ENCODE results near the gene LCN1.
"Not testable (repeated sequence)": the region's sequence is repeated elsewhere in the genome, so short reads cannot be mapped to it uniquely, and the experiment has no call there.

Gene LCN1

DNA sequence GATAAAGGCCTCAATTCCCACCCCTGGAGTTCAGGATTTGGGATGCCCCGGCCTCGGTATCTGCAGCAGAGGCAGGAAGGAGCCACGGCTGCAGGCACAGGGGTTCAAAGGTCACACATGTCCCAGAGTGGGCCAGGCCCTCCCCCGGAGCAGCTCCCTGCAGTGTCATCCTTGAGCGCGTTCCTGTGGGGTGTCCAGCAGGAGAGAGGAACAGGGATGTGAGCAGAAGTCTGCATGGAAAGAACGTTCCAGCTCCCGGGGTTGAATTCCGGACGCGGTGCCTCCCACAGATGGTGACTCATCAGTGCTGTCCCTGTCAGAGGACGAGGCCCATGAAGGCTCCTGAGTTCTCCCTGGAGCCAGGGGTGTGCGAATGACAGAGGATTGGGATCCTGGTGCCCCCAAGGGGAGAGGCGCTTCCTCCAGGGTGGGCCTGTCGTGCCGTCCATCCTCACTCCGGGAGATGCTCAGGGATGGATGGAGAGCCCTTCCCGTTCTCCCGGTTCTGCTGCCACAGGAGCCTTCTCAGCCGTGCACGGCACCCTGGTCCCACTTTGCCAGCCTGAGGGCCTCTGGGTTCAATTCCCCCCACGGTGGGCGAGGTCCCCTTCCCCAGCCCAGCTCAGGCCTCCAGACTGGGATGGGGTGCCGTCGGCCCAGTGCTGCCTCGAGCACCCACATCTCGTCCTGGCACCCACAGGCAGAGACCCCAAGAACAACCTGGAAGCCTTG is 3.1 kb downstream of the LCN1 start:
- no peak for DNase-seq

DNA sequence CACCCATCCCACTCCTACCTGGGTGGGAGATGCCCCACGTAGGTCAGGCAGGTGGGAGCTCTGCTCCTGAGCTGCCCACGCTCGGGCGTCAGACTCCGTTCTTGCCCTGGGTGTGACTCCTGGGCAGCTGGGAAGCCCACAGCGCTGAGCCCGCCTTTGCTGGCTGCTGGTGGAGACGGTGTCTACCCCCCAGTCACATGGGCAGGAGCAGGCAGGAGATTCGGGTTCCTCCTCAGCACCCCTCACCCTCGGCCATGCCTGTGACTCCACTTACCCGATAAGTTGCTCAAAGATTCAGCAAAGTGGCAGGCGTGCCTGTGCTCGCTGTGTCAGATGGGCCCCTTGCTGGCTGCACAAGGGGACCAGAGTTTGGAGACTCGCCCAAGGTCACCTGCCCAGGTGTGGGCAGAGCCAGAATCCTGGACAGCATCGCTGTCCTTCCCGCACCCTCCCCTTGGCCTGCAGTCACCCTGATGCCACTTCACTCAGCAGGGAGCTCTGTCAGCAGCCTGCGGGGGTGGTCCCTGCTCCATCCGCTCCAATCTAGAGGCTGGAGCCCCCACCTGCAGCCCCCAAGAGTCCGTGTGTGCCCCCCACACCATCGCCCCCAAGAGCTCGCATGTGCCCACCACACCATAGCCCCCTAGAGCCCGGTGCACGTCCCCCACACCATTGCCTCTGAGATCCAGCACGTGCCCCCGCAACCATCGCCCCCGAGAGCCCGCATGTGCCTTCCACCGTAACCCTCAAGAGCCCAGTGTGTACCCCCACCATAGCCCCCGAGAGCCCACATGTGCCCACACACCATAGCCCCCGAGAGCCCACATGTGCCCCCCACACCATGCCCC is 4.2 kb downstream of the LCN1 start:
- no peak for DNase-seq

DNA sequence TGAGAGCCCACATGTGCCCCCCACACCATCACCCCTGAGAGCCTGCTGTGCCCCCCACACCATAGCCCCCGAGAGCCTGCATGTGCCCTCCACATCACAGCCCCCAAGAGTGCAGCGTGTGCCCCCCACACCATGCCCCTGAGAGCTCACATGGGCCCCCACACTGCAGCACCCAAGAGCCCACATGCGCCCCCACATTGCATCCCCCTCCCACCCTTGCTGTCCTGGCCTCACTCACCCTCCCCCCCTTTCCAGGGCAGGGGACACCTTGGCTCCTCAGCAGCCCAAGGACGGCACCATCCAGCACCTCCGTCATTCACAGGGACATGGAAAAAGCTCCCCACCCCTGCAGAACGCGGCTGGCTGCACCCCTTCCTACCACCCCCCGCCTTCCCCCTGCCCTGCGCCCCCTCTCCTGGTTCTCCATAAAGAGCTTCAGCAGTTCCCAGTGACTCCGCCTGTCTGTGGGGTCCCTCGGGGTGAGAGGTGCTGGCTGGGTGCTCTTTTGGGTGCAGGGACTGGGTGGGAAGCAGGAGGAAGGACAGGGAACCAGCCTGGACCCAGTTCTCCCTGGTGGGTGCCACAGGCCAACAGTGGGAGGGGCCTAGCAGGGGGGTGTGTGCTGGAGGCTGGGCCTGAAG is 5.0 kb downstream of the LCN1 start:
- DNase-seq = no peak

DNA sequence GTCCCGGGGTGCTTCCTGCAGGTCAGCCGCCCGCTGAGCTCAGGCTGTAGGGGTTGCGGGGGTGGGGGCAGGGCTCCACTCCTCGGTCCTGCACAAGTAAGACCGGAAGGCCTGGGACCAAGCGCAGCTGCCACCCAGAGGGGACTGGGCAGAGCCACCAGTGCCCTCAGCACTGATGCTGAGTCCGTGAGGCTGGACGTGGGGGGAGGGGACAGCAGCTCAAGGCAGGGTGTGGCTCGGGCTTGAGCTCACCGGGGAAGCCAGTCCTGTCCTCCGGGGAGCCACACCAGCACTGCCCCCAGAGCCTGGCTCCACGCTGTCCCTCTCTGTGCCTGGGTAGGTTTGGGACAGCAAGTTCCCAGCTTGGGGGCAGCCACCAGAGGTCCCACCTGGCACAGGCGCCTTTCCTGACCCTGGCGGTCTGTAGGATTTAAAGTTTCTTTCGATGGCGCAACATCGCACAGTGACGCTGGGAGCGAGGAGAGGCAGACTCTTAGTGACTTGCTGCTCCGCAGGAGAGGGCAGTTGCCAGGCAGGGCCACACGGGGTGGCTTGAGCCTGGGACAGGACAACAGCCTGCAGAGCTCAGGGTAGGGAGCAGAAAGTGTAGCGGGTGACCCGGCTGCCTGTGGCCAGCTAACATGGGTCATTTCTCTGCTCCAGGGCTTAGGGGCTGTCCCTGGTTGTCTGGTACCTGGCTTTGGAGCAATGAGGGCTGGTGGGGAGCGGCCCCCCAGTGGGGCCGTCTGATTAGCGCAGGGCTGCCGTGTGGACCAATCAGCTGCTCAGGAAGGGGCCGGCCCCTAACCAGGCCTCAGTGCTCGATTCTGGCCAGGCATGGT is 5.7 kb downstream of the LCN1 start:
- DNase-seq = no peak

DNA sequence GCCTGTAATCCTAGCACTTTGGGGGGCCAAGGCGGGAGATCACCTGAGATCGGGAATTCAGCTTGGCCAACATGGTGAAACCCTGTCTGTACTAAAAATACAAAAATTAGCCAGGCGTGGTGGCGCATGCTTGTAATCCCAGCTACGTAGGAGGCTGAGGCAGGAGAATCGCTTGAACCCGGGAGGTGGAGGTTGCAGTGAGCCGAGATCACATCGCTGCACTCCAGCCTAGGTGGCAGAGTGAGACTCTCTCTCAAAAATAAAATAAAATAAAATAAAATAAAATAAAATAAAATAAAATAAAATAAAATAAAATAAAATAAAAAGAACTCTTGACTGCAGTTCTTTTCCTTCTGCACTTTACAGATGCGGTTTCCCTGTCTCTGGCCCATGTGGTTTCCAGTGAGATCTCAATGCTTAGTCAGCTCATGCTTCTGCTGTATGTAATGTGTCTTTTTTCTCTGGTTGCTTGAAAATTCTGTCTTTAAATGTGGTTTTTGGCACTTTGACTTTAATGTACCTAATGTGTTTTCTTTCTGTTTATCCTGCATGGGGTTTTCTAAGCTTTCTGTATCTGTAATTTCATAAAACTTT is 7.7 kb downstream of the LCN1 start:
- not testable (repeated sequence) for DNase-seq

DNA sequence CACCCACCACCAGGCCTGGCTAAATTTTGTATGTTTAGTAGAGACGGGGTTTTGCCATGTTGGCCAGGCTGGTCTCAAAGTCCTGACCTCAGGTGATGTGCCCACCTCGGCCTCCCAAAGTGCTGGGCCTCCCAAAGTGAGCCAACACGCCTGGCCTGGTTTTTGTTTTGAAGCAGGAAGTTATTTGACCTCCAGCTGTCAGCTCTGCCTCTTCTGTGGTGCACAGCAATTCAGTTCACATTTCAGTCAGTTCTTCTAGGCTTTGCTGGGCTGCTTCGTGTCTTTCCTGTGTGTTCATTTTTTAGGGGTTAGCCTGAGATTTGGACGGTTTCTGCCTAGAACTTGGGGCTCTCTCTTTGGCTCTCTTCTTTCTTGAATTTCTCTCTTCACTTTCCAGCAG is 8.9 kb downstream of the LCN1 start:
- DNase-seq = no peak

DNA sequence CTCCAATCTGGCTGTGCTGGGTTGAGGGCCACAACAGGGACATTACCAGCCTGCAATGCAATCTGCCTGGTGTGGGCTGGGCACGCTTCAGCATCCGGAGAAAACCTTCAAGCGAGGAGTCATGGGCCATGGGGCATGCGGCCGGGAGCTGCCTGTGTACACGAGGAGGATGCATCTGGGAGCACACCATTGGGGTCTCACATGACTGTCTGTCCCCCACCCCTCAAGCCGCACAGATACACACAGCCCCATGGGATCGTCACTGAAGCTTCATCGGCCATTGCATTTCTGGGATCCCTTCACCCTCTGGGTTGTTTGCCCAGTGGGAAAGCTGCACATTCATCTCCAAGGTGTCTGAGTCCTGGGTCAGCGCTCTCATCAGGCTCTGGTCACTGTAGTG is 9.9 kb downstream of the LCN1 start:
- no peak for DNase-seq

DNA sequence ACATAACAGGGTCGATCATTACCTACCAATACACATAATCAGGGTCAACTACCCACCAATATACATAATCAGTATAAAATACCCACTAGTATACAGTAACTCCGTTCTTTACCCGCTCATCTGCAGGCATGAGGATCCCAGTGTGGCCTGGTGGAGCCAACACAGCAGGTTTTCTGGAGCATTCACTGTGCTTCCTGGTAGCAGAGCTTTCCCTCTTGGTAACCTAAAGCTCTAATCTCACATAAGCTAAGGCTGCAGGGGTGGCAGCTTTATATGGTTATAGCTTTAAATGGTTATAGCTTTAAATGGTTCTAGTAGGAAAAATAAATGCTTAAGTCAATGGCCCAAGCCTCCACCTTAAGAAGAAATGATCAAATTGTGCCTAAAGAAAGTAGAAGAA is 11.9 kb downstream of the LCN1 start:
- no peak for DNase-seq

DNA sequence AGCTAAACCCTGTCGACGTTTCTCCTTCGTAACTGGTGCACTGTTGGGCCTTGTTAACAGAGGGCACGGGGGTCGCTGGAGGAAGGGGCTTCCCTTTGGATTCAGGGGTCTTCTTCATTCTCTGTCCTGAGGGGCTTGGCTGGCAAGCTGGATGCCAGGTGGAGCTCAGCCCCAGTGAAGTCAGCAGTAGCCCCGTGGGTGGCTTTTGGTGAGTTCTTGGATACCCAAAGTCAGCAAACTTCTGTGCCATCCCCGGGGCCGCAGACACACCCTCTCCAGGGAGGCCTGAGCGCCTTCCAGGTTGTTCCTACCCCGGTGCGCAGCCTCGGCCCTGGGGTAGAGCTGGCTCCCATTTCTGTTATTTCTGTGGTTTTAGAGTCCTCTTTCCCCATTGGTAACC is 12.4 kb downstream of the LCN1 start:
- no peak for DNase-seq

DNA sequence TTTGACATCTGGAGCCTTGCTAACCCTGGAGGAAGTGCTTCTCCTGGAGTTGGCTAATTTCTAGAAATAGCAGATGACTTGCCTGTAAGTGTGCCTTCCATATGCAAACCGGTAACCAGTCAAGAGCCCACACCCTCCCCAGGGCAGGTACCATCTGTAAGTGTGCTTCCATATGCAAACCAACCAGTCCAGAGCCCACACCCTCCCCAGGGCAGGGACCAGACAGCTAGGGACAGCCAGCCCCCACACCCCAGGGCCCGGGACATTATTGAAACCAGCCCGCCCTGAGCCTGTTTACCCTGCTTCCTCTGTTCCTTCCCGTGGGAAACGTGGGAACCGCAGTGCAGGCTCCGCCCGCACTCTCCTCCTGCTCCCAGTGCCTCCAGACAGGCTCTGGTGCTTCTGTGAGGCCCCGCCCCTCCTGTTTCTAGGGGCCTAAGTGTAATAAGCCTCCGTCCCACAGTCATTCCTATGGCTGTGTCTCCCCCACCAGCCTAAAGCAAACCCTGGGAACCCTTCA is 13.0 kb downstream of the LCN1 start:
- DNase-seq = not testable (repeated sequence)

DNA sequence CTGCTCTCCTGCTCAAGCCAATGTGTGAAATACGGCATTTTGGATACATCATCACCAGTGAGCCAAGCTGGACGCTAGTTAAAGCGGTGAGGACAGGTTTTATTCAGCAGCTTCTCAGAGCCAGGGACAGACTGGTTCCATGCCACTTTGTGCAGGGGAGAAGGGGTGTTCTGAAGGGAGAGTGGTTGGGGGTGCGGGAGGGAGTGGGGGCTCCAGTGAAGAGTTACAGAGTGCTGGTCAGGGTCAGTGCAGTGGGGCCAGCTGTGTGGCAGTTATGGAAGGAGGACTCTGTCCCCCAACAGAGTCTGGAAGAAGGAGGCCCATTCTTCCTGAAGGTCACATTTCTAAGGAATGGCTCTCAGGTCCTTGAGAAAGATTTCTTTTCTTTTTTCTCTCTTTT is 13.6 kb downstream of the LCN1 start:
- not testable (repeated sequence) for DNase-seq

DNA sequence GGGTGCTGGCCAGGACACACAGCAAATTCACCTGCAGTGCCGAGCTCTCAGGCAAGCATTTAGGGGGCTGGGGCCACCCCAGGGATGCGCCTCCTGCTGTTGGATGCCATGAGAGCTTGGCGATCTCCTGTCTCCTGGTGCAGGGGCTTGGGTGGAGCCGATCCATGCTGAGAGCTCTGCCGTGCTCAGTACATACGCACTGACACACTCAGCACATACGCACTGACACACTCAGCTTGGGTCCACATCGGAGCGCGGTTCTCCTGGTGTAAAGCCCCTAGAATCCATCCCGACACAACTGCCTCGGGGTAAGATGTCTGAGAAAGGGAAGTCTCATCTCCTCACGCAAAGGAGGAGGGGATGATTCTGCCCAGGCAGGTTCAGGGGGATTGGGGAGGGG is 14.4 kb downstream of the LCN1 start:
- not testable (repeated sequence) for DNase-seq

DNA sequence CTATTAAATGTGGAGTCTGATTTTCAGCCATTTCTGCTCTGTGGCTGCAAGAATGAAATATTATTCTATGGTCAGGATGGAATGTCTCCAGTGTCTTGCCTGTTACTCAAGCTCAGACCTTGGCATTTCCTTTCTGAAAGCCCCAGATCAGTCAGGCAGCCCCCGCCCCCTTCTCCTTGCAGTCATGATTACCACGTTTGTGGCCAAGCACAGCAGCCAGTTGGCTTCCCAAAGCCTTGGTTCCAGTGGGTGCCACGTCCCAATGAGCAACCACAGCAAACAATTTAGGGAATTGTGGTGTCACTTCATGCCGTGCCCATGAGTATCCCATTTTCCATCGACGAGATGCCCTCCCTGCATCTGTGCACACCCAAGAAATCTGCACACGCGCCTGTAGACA is 15.0 kb downstream of the LCN1 start:
- DNase-seq = no peak

DNA sequence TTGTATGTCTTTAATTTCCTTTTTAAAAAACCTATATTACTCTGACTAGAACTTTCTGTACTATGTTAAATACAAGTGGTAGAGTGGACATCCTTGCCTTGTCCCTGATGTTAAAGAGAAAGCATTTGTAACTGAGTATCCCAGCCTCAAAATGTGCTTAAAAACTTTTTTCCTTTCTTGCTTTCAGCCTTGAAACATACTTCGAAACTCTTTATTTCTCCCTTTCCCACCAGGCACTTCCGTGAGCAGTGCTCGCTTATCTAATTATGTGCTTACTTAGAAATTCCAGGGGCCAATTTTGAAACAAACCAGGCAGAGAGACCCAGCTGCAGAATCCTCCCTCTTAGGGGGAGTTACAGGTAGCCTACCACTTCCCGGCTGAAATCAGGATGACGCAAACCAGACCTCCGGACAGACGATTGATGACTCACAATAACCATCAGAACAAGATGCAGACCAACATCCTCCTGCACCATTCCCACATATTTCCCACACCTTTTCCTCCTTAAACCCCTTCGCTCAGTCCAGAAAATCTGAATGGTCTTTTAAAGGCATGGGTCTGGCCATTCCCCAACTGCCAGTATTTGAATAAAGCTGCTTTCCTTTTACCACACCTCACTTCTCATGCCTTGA is 22.1 kb downstream of the LCN1 start:
- not testable (repeated sequence) for DNase-seq

DNA sequence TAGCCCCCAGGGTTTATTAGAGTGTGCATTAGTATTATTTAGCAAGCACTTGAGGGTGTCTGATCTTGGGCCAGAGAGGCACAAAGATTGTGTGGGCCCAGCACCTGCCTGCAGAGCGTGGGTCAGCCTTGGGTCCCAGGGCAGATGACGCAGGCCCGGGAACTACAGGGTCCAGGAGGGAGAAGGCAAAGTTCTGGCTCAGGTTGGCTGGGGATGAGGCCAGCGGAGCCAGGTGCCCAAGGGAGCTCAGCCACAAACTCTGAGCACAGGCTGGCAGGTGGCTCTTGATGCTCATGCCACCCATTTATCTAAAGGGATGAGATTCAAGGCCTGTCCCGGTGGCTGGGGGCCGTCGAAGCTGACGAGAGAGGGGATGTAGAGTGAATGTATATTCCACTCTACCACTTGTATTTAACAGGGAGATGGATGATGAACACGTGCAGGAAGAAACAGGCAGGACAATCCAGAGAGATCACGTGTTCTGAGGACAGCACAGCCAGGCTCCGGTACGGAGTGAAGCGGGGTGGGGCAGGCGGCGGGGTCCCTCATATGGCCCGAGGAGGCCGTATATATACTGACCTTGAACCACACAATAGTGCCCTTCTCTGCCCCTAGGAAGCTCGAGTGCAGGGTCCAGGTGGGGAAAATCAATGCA is 23.9 kb downstream of the LCN1 start:
- DNase-seq = no peak

DNA sequence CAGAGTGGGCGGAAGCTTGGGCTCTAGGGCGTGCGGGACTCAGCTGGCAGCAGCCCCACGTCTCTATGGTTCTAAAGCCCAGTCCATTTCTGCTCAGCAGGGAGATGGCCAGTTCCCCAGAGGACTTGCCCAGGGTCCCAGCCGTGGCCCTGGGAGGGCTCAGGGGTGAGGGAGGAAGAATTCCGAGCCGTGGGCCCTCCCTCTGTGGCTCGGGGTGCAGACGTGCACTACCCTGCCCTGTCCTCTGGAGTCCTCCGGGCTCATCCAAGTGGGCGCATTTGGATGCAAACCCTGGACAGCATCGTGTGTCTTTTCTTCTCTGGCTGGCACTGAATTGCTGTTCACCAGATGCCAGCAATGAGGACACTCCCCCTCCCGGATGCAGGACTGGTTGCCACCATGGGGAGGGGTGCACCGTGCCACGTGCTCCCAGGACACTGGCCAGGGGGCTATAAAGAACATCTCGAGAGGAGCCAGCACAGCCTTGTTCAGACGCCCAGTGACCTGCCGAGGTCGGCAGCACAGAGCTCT is 24.5 kb downstream of the LCN1 start, which contains the start of gene OBP2A:
Gene OBP2A (plus strand): TSS at position 481 of the 531 bp plus-strand sequence. CDS start 55 bp downstream, outside the sequence.
- not testable (repeated sequence) for DNase-seq

DNA sequence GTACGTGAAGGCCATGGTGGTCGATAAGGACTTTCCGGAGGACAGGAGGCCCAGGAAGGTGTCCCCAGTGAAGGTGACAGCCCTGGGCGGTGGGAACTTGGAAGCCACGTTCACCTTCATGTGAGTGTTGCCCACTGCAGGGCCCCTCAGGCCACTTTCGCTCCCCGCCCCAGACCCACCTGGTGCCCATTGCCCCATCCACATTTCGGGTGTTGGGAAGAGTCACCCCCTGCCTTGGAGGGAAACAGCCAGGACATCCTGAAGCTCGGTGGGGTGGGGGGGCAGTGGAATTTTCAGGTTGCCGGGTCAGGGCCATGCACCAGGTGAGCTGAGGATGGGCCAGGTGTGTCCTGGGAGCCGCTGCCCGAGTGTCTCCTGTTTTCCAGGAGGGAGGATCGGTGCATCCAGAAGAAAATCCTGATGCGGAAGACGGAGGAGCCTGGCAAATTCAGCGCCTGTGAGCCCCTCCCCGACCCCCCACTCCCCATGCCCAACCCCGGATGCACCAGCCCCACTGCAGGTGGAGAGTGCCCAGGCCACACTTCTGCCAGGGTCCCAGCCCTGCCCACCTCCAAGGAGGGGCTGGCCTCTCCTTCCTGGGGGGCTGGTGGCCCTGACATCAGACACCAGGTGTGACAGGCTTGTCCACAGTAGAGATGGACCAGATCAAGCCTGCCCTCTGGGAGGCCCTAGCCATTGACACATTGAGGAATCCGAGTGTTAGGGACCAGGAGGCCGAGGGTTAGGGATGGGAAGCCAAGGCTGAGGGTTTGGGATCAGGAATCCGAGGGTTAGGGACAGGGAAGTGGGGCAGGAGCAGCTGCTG is 25.8 kb downstream of the LCN1 start:
- DNase-seq = not testable (repeated sequence)

DNA sequence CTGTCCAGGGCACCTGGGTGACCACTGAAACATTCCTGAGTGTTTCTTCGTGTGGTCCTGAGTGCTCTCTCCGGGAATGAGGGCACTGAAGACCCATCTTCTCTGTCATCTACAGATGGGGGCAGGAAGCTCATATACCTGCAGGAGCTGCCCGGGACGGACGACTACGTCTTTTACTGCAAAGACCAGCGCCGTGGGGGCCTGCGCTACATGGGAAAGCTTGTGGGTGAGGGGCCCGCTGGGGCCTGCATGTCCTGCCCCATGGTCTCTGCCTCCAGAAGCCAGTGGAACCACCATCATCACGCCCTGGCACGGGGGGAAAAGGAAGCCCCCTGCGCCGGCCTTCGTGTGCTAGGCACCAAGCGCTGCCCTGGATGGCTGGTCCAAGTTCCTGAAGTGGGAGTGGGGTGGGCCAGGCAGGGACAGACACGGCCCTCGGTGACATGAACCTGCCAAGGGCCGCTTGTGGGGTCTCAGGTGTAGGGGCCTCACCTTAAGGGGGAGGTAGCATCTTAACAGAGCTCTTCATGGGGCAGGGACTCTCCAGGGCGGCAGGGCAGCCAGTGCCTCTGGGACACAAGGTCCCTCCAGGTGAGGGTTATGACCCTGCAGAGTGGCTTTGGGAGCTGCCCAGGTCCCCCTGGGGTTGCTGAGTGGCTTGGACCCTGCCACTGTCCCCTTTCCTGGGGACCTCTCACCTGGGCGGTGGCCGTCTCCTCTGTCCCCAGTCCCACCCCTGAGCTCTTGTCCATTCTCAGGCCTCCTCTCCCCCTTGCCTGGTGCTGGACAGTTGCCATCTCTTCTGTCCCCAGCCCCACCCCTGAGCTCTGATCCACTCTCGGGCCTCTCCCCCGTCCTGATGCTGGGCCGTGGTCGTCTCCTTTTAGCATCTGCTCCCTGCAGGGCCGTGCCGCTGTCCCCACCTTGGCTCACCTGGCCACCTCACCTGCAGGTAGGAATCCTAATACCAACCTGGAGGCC is 26.8 kb downstream of the LCN1 start:
- no peak for DNase-seq

Measured in hematopoietic multipotent progenitor cell treated with erythropoietin and hydrocortisone succinate and interleukin-3 and kit ligand, for 8 days (in vitro differentiated cells).